GM12878 (cell line): ENCODE measurements around the gene ABHD3. TPM values are rescaled to one million over a fixed set of nuclear protein-coding genes. Genes with fewer than 3 reads are reported as not detected.

Source experiments
- BMI1 ChIP-seq: fragments of 450-650 bp; IDR thresholded peaks from 2 replicates; pipeline ENCODE4 v1.6.1; 2016; ENCODE audit warnings: mild to moderate bottlenecking, moderate library complexity, borderline replicate concordance
- BRCA1 ChIP-seq: IDR thresholded peaks from 2 replicates; pipeline ENCODE4 v1.6.1; 2011; ENCODE audit warnings: low read depth, low read length, improper control_type of control experiment
- CTCF ChIP-seq, 3 experiments: IDR thresholded peaks in 2 of 3; conservative IDR thresholded peaks in 1 of 3; 2 replicates each; pipeline ENCODE4 v1.5.1; 2011; ENCODE audit warnings: low read depth in 3 of 3, low read length in 3 of 3, mild to moderate bottlenecking in 3 of 3, control low read depth in 2 of 3, moderate library complexity in 2 of 3, inconsistent platforms in 1 of 3, mixed read lengths in 1 of 3; ENCODE audit not compliant: control insufficient read depth in 2 of 3, insufficient read depth in 1 of 3; ENCODE audit errors: extremely low read depth in 1 of 3
- IKZF1 ChIP-seq: fragments of 450-650 bp; conservative IDR thresholded peaks from 2 replicates; pipeline ENCODE4 v1.6.1; 2017; ENCODE audit warnings: antibody characterized with exemption, mild to moderate bottlenecking
- JUNB ChIP-seq: IDR thresholded peaks from 2 replicates; pipeline ENCODE4 v1.6.1; 2016; ENCODE audit warnings: antibody characterized with exemption, mild to moderate bottlenecking
- MYC ChIP-seq: IDR thresholded peaks from 2 replicates; pipeline ENCODE4 v1.6.1; 2011; ENCODE audit warnings: mild to moderate bottlenecking, low read length, moderate library complexity, inconsistent platforms; ENCODE audit not compliant: insufficient read depth, insufficient replicate concordance, insufficient read length, severe bottlenecking
- PAX8 ChIP-seq: fragments of 450-650 bp; IDR thresholded peaks from 2 replicates; pipeline ENCODE4 v1.6.1; 2017; ENCODE audit warnings: mild to moderate bottlenecking, moderate library complexity
- POLR2A ChIP-seq: IDR thresholded peaks from 2 replicates; pipeline ENCODE4 v1.6.1; 2011; ENCODE audit warnings: low read depth, mild to moderate bottlenecking, low read length
- REST ChIP-seq: IDR thresholded peaks from 2 replicates; pipeline ENCODE4 v1.6.1; 2012; ENCODE audit warnings: mild to moderate bottlenecking, low read depth, low read length
- RFX5 ChIP-seq: IDR thresholded peaks from 2 replicates; pipeline ENCODE4 v1.6.1; 2011; ENCODE audit warnings: low read depth, low read length, improper control_type of control experiment
- SREBF2 ChIP-seq: IDR thresholded peaks from 2 replicates; pipeline ENCODE4 v1.6.1; 2012; ENCODE audit warnings: mild to moderate bottlenecking, low read length
- TCF12 ChIP-seq: IDR thresholded peaks from 2 replicates; pipeline ENCODE4 v1.6.1; 2011; ENCODE audit warnings: low read depth, mild to moderate bottlenecking, low read length
- TCF3 ChIP-seq: IDR thresholded peaks from 2 replicates; pipeline ENCODE4 v1.6.1; 2012; ENCODE audit warnings: low read depth, mild to moderate bottlenecking, low read length, borderline replicate concordance; ENCODE audit not compliant: insufficient read depth
- YY1 ChIP-seq: IDR thresholded peaks from 2 replicates; pipeline ENCODE4 v1.6.1; 2011; ENCODE audit warnings: low read depth, mild to moderate bottlenecking, low read length
- ZBTB11 ChIP-seq: fragments of 450-650 bp; formaldehyde crosslinking; IDR thresholded peaks from 2 replicates; pipeline ENCODE4 v1.5.0; 2022; ENCODE audit warnings: mild to moderate bottlenecking, missing genetic modification characterization
- ZNF217 ChIP-seq: fragments of 450-650 bp; IDR thresholded peaks from 2 replicates; pipeline ENCODE4 v1.6.1; 2017; ENCODE audit warnings: antibody characterized with exemption, mild to moderate bottlenecking
- ZNF384 ChIP-seq: IDR thresholded peaks from 2 replicates; pipeline ENCODE4 v1.6.1; 2012; ENCODE audit warnings: low read depth, mild to moderate bottlenecking, low read length, improper control_type of control experiment, borderline replicate concordance
- ZNF687 ChIP-seq: fragments of 450-650 bp; IDR thresholded peaks from 2 replicates; pipeline ENCODE4 v1.6.1; 2017; ENCODE audit warnings: mild to moderate bottlenecking, moderate library complexity
- polyA plus RNA-seq, 11 experiments: library from polyadenylated mRNA; depleted of rRNA in 4 of 11; unstranded in 6 of 11; stranded (reverse) in 5 of 11; fragments of >200 nt; fragmentation: Nextera tagmentation in 4 of 11; fragmentation: Illumina TruSeq in 1 of 11; extraction: Ambion mirVana in 4 of 11; extraction: Trizol in 1 of 11; gene quantifications; 1 replicate in 1 of 11; 2 replicates in 10 of 11; pipeline versions ENCODE4 v1.2.1 to v1.2.3, GENCODE V29; 2011 to 2016; ENCODE audit warnings: inconsistent platforms in 2 of 11, missing spikeins in 2 of 11, low read depth in 1 of 11
- total RNA-seq, 4 experiments: library from RNA; depleted of rRNA in 3 of 4; stranded (reverse); fragments of >200 nt in 3 of 4; fragmentation: Illumina TruSeq in 1 of 4; extraction: Trizol in 1 of 4; gene quantifications; 2 replicates each; pipeline versions ENCODE4 v1.2.1 to v1.2.3, GENCODE V29; 2013 to 2021

The ABHD3 gene
- total and polyA plus RNA-seq, 10 of the 15 experiments (the other 5 are each of a cell fraction or from before 2014, with no cell fraction given) = 4.9 to 49.8 (median 18.3) TPM

- TF ChIP-seq REST (no peak), JUNB (peak; percentile 9; the same call in 1 of the 2 replicates), RFX5 (no peak), ZNF217 (no peak), ZBTB11 (CRISPR knock-in tag) (no peak), YY1 (no peak), SREBF2 (no peak), ZNF384 (no peak), CTCF (IDR thresholded peaks at IDR 0.05 in 2 of 3, conservative IDR thresholded peaks at IDR 0.05 in 1 of 3; ENCODE audit: control insufficient read depth in 2 of 3, extremely low read depth in 1 of 3, insufficient read depth in 1 of 3, low read depth in 3 of 3, low read length in 3 of 3) (no peak), TCF3 (no peak), IKZF1 (no peak), BMI1 (no peak), POLR2A (peak; percentile 44), BRCA1 (no peak), MYC (no peak), PAX8 (no peak), ZNF687 (no peak), TCF12 (peak; percentile 48; the same call in 1 of the 2 replicates)
Observed at GRCh38 chr18:21703241-21703820, 1.2 kb downstream of the ABHD3 start (continued).
